ENCODE results near the gene DCAF7.

The DCAF7 gene

GRCh38 chr17:63546308-63547082, 3.8 kb upstream of the DCAF7 start:
- no peak for DNase-seq

- DNase-seq, result no peak
Measured at GRCh38 chr17:63547083-63547523, 3.2 kb upstream of the DCAF7 start.

- DNase-seq, result no peak
Measured at GRCh38 chr17:63549289-63549945, 860 bp upstream of the DCAF7 start.

GRCh38 chr17:63550817-63551639, 751 bp downstream of the DCAF7 start:
- DNase-seq, result no peak

GRCh38 chr17:63552211-63552610, 1.9 kb downstream of the DCAF7 start:
- DNase-seq, result no peak

- no peak for DNase-seq
Measured at GRCh38 chr17:63555500-63556156, 5.4 kb downstream of the DCAF7 start.

- DNase-seq, result no peak
Measured at GRCh38 chr17:63557416-63557815, 7.1 kb downstream of the DCAF7 start.

GRCh38 chr17:63558441-63558840, 8.2 kb downstream of the DCAF7 start:
- DNase-seq, result no peak

GRCh38 chr17:63561819-63562218, 11.5 kb downstream of the DCAF7 start:
- DNase-seq, result no peak

GRCh38 chr17:63563339-63563738, 13.1 kb downstream of the DCAF7 start:
- no peak for DNase-seq

- DNase-seq, result no peak
Measured at GRCh38 chr17:63564562-63564961, 14.3 kb downstream of the DCAF7 start.

GRCh38 chr17:63567229-63567628, 17.0 kb downstream of the DCAF7 start:
- no peak for DNase-seq

- no peak for DNase-seq
Measured at GRCh38 chr17:63568563-63568962, 18.3 kb downstream of the DCAF7 start.

- peak; percentile 31 for DNase-seq
Measured at GRCh38 chr17:63571632-63572310, 21.5 kb downstream of the DCAF7 start.

- no peak for DNase-seq
Measured at GRCh38 chr17:63573634-63574033, 23.4 kb downstream of the DCAF7 start.

- DNase-seq, result no peak
Measured at GRCh38 chr17:63578027-63578768, 27.9 kb downstream of the DCAF7 start.

- no peak for DNase-seq
Measured at GRCh38 chr17:63578769-63579111, 28.5 kb downstream of the DCAF7 start.

- DNase-seq, result no peak
Measured at GRCh38 chr17:63579633-63580032, 29.4 kb downstream of the DCAF7 start.

GRCh38 chr17:63587770-63588169, 37.5 kb downstream of the DCAF7 start:
- DNase-seq, result no peak

- no peak for DNase-seq
Measured at GRCh38 chr17:63588797-63589196, 38.5 kb downstream of the DCAF7 start.

GRCh38 chr17:63589646-63590045, 39.4 kb downstream of the DCAF7 start:
- no peak for DNase-seq

- no peak for DNase-seq
Measured at GRCh38 chr17:63592797-63593196, 42.5 kb downstream of the DCAF7 start.
